H9 (cell line): ENCODE measurements around the gene MYO15A. TPM values are rescaled to one million over a fixed set of nuclear protein-coding genes. Genes with fewer than 3 reads are reported as not detected.

Source experiments
- DNase-seq: peaks from one replicate; pipeline ENCODE4 v3.0.0-alpha.2; 2017
- H2AFZ ChIP-seq: one replicate; pipeline ENCODE4 v1.6.1; 2013; ENCODE audit warnings: mild to moderate bottlenecking, low read length, control low read depth, moderate library complexity
- H2AK5ac ChIP-seq: 2 replicates; pipeline ENCODE4 v1.6.1; 2013; ENCODE audit warnings: low read length, control low read depth, mixed read lengths; ENCODE audit not compliant: insufficient read length
- H2BK120ac ChIP-seq: one replicate; pipeline ENCODE4 v1.6.1; 2013; ENCODE audit warnings: low read depth, mild to moderate bottlenecking, low read length, control low read depth, inconsistent platforms; ENCODE audit not compliant: poor library complexity, severe bottlenecking
- H2BK12ac ChIP-seq: 2 replicates; pipeline ENCODE4 v1.6.1; 2013; ENCODE audit warnings: low read length, control low read depth, mixed read lengths, low read depth; ENCODE audit not compliant: insufficient read length
- H2BK15ac ChIP-seq: 2 replicates; pipeline ENCODE4 v1.6.1; 2013; ENCODE audit warnings: low read depth, low read length, control low read depth
- H2BK20ac ChIP-seq: one replicate; pipeline ENCODE4 v1.6.1; 2013; ENCODE audit warnings: low read depth, mild to moderate bottlenecking, low read length, control low read depth, inconsistent platforms; ENCODE audit not compliant: poor library complexity, severe bottlenecking
- H2BK5ac ChIP-seq: 2 replicates; pipeline ENCODE4 v1.6.1; 2013; ENCODE audit warnings: low read length, control low read depth, mixed read lengths; ENCODE audit not compliant: insufficient read length
- H3K14ac ChIP-seq: 2 replicates; pipeline ENCODE4 v1.6.1; 2013; ENCODE audit warnings: low read length, control low read depth; ENCODE audit not compliant: insufficient read depth
- H3K18ac ChIP-seq: 2 replicates; pipeline ENCODE4 v1.6.1; 2013; ENCODE audit warnings: low read depth, mild to moderate bottlenecking, mixed read lengths, low read length, control low read depth; ENCODE audit not compliant: insufficient read length
- H3K23ac ChIP-seq: 2 replicates; pipeline ENCODE4 v1.6.1; 2013; ENCODE audit warnings: low read length, control low read depth, mixed read lengths, low read depth; ENCODE audit not compliant: insufficient read length
- H3K23me2 ChIP-seq: 2 replicates; pipeline ENCODE4 v1.6.1; 2013; ENCODE audit warnings: low read depth, mild to moderate bottlenecking, mixed read lengths, low read length, control low read depth; ENCODE audit not compliant: insufficient read length, poor library complexity, severe bottlenecking
- H3K27ac ChIP-seq: 2 replicates; pipeline ENCODE4 v1.5.1; 2013; ENCODE audit warnings: low read length, control low read depth, mixed read lengths, low read depth; ENCODE audit not compliant: insufficient read length
- H3K27me3 ChIP-seq: 2 replicates; pipeline ENCODE4 v1.6.1; 2013; ENCODE audit warnings: low read length, control low read depth, inconsistent platforms; ENCODE audit not compliant: insufficient read depth
- H3K4ac ChIP-seq: 2 replicates; pipeline ENCODE4 v1.6.1; 2013; ENCODE audit warnings: low read depth, mild to moderate bottlenecking, control low read depth, inconsistent platforms, low read length, moderate library complexity
- H3K4me1 ChIP-seq: 2 replicates; pipeline ENCODE4 v1.6.1; 2013; ENCODE audit warnings: low read length, control low read depth, inconsistent platforms; ENCODE audit not compliant: insufficient read depth
- H3K4me2 ChIP-seq: 2 replicates; pipeline ENCODE4 v1.6.1; 2013; ENCODE audit warnings: low read length, control low read depth, mixed read lengths; ENCODE audit not compliant: insufficient read length, insufficient read depth
- H3K56ac ChIP-seq: 2 replicates; pipeline ENCODE4 v1.6.1; 2013; ENCODE audit warnings: low read depth, mild to moderate bottlenecking, mixed read lengths, low read length, control low read depth; ENCODE audit not compliant: insufficient read length
- H3K79me1 ChIP-seq: 2 replicates; pipeline ENCODE4 v1.6.1; 2013; ENCODE audit warnings: low read depth, mild to moderate bottlenecking, moderate library complexity, low read length, control low read depth, inconsistent platforms; ENCODE audit not compliant: insufficient read depth, poor library complexity, severe bottlenecking
- H3K79me2 ChIP-seq: 2 replicates; pipeline ENCODE4 v1.6.1; 2013; ENCODE audit warnings: low read length, control low read depth, inconsistent platforms; ENCODE audit not compliant: insufficient read depth
- H3K9ac ChIP-seq: 2 replicates; pipeline ENCODE4 v1.6.1; 2013; ENCODE audit warnings: low read length, control low read depth, mixed read lengths; ENCODE audit not compliant: insufficient read length; ENCODE audit errors: extremely low read depth
- H3K9me3 ChIP-seq: one replicate; pipeline ENCODE4 v1.6.1; 2013; ENCODE audit warnings: low read depth, low read length, inconsistent platforms; ENCODE audit not compliant: control insufficient read depth
- H3T11ph ChIP-seq: one replicate; pipeline ENCODE4 v1.6.1; 2013; ENCODE audit warnings: mild to moderate bottlenecking, low read length, control low read depth, inconsistent platforms
- H4K20me1 ChIP-seq: one replicate; pipeline ENCODE4 v1.6.1; 2013; ENCODE audit not compliant: control insufficient read depth, insufficient read length, insufficient read depth
- H4K5ac ChIP-seq: 2 replicates; pipeline ENCODE4 v1.6.1; 2013; ENCODE audit warnings: low read depth, mild to moderate bottlenecking, mixed read lengths, low read length, control low read depth; ENCODE audit not compliant: insufficient read length
- H4K8ac ChIP-seq: replicated peaks from 2 replicates; pipeline ENCODE4 v1.6.1; 2013; ENCODE audit warnings: low read length, control low read depth, mixed read lengths, low read depth; ENCODE audit not compliant: insufficient read length
- H4K91ac ChIP-seq: 2 replicates; pipeline ENCODE4 v1.6.1; 2013; ENCODE audit warnings: low read depth, mild to moderate bottlenecking, moderate library complexity, mixed read lengths, low read length, control low read depth; ENCODE audit not compliant: insufficient read length
- H3K27ac Mint-ChIP-seq, 3 experiments: 2 replicates in 2 of 3; 3 replicates in 1 of 3; pipeline ENCODE4 v1.8.0; 2020 to 2021; ENCODE audit warnings: mixed read lengths in 3 of 3, mild to moderate bottlenecking in 1 of 3, moderate library complexity in 1 of 3
- H3K27me3 Mint-ChIP-seq: 2 replicates; pipeline ENCODE4 v1.8.0; 2021; ENCODE audit warnings: low read depth, mild to moderate bottlenecking, moderate library complexity, mixed read lengths
- H3K36me3 Mint-ChIP-seq, 3 experiments: 2 replicates in 2 of 3; 3 replicates in 1 of 3; pipeline ENCODE4 v1.8.0; 2020 to 2021; ENCODE audit warnings: low read depth in 3 of 3, mixed read lengths in 3 of 3; ENCODE audit not compliant: insufficient read depth in 1 of 3
- H3K4me1 Mint-ChIP-seq, 2 experiments: 2 replicates each; pipeline ENCODE4 v1.8.0; 2020; ENCODE audit warnings: mixed read lengths in 2 of 2
- H3K4me3 Mint-ChIP-seq, 2 experiments: 2 replicates in 1 of 2; 3 replicates in 1 of 2; pipeline ENCODE4 v1.8.0; 2020 to 2021; ENCODE audit warnings: mild to moderate bottlenecking in 2 of 2, mixed read lengths in 2 of 2, moderate library complexity in 1 of 2
- H3K9me3 Mint-ChIP-seq, 2 experiments: 2 replicates in 1 of 2; 3 replicates in 1 of 2; pipeline ENCODE4 v1.8.0; 2020; ENCODE audit warnings: mild to moderate bottlenecking in 2 of 2, mixed read lengths in 2 of 2, moderate library complexity in 1 of 2
- CTCF ChIP-seq: fragments of 200-600 bp; sonication (generic); conservative IDR thresholded peaks from 3 replicates; pipeline ENCODE4 v1.8.0; 2021; ENCODE audit warnings: antibody characterized with exemption, mild to moderate bottlenecking
- WGBS: extraction: QIAGEN DNeasy Blood & Tissue Kit; methylation state at CpG from one replicate; pipeline ENCODE4 v1.1.7; 2013; ENCODE audit warnings: missing lambda C conversion rate, low lambda C conversion rate, mixed read lengths; ENCODE audit not compliant: insufficient read length; ENCODE audit errors: extremely low coverage; 5-methylcytosine and 5-hydroxymethylcytosine counted together
- total RNA-seq: library from RNA; stranded (reverse); gene quantifications from 2 replicates; pipeline ENCODE4 v1.2.1, GENCODE V29; 2021

Gene MYO15A
- total RNA-seq, 1 experiment from 2014 or later = 2.5 TPM

DNA sequence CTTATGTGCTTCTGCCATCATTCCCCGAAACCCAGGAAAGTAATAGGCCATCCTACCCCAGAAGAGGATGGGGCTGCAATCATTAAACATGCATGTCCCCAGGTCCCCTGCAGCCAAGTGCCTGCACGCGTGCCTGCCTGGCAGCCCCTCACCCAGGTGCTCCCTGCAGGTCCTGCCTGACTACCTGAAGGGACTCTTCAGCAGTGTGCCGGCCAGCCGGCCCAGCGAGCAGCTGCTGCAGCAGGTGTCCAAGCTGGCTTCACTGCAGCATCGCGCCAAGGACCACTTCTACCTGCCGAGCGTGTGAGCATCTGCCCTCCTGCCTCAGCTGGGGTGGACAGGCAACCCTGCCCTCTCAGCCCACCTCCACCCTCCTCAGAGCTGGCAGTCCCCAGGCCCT is 58.9 kb downstream of the MYO15A start:
- H3K4me1 ChIP-seq = no peaks in the 10 kb centered on the region
- H3K23me2 ChIP-seq = no peaks in the 10 kb centered on the region
- H3K23ac ChIP-seq = no peak overlapping the region
- no peak overlapping the region for H2BK15ac ChIP-seq
- no peaks in the 10 kb centered on the region for H3K36me3 Mint-ChIP-seq
- H3K56ac ChIP-seq = no peak overlapping the region
- WGBS = no CpG with 5 or more reads among the region's 10 CpGs
- H2AK5ac ChIP-seq = no peak overlapping the region
- H4K91ac ChIP-seq = no peak overlapping the region
- no peaks in the 10 kb centered on the region for H3K27me3 ChIP-seq
- no peak overlapping the region for H3K9ac ChIP-seq
- H3K14ac ChIP-seq = no peak overlapping the region; the same call in 1 of the 2 replicates
- H3K79me1 ChIP-seq = no peaks in the 10 kb centered on the region
- no peak overlapping the region for H2BK20ac ChIP-seq
- H3K4me1 Mint-ChIP-seq = no peaks in the 10 kb centered on the region
- H3K27ac Mint-ChIP-seq = no peak overlapping the region
- H3K4ac ChIP-seq = no peak overlapping the region
- no peak overlapping the region for H3T11ph ChIP-seq
- H4K5ac ChIP-seq = no peak overlapping the region
- H3K27ac ChIP-seq = no peak overlapping the region
- no peaks in the 10 kb centered on the region for H4K20me1 ChIP-seq
- H2BK120ac ChIP-seq = no peak overlapping the region
- H3K27me3 Mint-ChIP-seq = peaks cover 9% of the 10 kb centered on the region; the same call in 1 of the 2 replicates
- no peak overlapping the region for H3K18ac ChIP-seq
- H3K9me3 Mint-ChIP-seq = no peaks in the 10 kb centered on the region
- TF ChIP-seq CTCF = no peak
- no peak overlapping the region for H2BK5ac ChIP-seq
- H2BK12ac ChIP-seq = no peak overlapping the region
- DNase-seq = no peak
- no peak overlapping the region for H3K4me2 ChIP-seq
- H3K9me3 ChIP-seq = no peaks in the 10 kb centered on the region
- no peak overlapping the region for H4K8ac ChIP-seq
- H2AFZ ChIP-seq = no peak overlapping the region
- H3K4me3 Mint-ChIP-seq = no peak overlapping the region
- no peaks in the 10 kb centered on the region for H3K79me2 ChIP-seq
